SK-N-SH (cell line): ENCODE data around the gene FMN2.

Experiments used
- EP300 ChIP-seq, 2 experiments: IDR thresholded peaks; 2 replicates each; pipeline versions ENCODE4 v1.4.0 to v1.6.1; 2012; ENCODE audit warnings: borderline replicate concordance in 1 of 2, low read depth in 1 of 2, low read length in 1 of 2
- FOXM1 ChIP-seq: IDR thresholded peaks from 2 replicates; pipeline ENCODE4 v1.4.0; 2012; ENCODE audit warnings: low read depth, mild to moderate bottlenecking
- MAX ChIP-seq: IDR thresholded peaks from 2 replicates; pipeline ENCODE4 v1.4.0; 2012; ENCODE audit warnings: low read depth
- MEF2A ChIP-seq: IDR thresholded peaks from 2 replicates; pipeline ENCODE4 v1.4.0; 2012; ENCODE audit warnings: low read depth, borderline replicate concordance
- RAD21 ChIP-seq: IDR thresholded peaks from 2 replicates; pipeline ENCODE4 v1.6.1; 2012; ENCODE audit warnings: mild to moderate bottlenecking, low read length
- SIN3A ChIP-seq: IDR thresholded peaks from 2 replicates; pipeline ENCODE4 v1.6.1; 2012; ENCODE audit warnings: low read depth, mild to moderate bottlenecking, low read length, moderate library complexity, borderline replicate concordance
- TEAD4 ChIP-seq: IDR thresholded peaks from 2 replicates; pipeline ENCODE4 v1.4.0; 2012; ENCODE audit warnings: mild to moderate bottlenecking, borderline replicate concordance; ENCODE audit not compliant: insufficient read depth
- TF ChIP-seq, protein P1 (sequence below): fragments of 200-600 bp; sonication (generic); IDR thresholded peaks from 2 replicates; pipeline ENCODE4 v1.6.1; 2017; ENCODE audit warnings: antibody characterized with exemption, mild to moderate bottlenecking, moderate library complexity
- TF ChIP-seq, protein P2 (sequence below): IDR thresholded peaks from 2 replicates; pipeline ENCODE4 v1.6.1; 2012; ENCODE audit warnings: mild to moderate bottlenecking, low read depth, low read length, moderate library complexity

- TF ChIP-seq, protein P1, sequence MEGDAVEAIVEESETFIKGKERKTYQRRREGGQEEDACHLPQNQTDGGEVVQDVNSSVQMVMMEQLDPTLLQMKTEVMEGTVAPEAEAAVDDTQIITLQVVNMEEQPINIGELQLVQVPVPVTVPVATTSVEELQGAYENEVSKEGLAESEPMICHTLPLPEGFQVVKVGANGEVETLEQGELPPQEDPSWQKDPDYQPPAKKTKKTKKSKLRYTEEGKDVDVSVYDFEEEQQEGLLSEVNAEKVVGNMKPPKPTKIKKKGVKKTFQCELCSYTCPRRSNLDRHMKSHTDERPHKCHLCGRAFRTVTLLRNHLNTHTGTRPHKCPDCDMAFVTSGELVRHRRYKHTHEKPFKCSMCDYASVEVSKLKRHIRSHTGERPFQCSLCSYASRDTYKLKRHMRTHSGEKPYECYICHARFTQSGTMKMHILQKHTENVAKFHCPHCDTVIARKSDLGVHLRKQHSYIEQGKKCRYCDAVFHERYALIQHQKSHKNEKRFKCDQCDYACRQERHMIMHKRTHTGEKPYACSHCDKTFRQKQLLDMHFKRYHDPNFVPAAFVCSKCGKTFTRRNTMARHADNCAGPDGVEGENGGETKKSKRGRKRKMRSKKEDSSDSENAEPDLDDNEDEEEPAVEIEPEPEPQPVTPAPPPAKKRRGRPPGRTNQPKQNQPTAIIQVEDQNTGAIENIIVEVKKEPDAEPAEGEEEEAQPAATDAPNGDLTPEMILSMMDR: no peak
- no peak for TF ChIP-seq EP300 (IDR thresholded peaks at IDR 0.05; ENCODE audit: borderline replicate concordance in 1 of 2, low read depth in 1 of 2, low read length in 1 of 2)
- TF ChIP-seq, protein P2, sequence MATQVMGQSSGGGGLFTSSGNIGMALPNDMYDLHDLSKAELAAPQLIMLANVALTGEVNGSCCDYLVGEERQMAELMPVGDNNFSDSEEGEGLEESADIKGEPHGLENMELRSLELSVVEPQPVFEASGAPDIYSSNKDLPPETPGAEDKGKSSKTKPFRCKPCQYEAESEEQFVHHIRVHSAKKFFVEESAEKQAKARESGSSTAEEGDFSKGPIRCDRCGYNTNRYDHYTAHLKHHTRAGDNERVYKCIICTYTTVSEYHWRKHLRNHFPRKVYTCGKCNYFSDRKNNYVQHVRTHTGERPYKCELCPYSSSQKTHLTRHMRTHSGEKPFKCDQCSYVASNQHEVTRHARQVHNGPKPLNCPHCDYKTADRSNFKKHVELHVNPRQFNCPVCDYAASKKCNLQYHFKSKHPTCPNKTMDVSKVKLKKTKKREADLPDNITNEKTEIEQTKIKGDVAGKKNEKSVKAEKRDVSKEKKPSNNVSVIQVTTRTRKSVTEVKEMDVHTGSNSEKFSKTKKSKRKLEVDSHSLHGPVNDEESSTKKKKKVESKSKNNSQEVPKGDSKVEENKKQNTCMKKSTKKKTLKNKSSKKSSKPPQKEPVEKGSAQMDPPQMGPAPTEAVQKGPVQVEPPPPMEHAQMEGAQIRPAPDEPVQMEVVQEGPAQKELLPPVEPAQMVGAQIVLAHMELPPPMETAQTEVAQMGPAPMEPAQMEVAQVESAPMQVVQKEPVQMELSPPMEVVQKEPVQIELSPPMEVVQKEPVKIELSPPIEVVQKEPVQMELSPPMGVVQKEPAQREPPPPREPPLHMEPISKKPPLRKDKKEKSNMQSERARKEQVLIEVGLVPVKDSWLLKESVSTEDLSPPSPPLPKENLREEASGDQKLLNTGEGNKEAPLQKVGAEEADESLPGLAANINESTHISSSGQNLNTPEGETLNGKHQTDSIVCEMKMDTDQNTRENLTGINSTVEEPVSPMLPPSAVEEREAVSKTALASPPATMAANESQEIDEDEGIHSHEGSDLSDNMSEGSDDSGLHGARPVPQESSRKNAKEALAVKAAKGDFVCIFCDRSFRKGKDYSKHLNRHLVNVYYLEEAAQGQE: no peak
- TF ChIP-seq TEAD4: no peak
- TF ChIP-seq RAD21: no peak
- no peak for TF ChIP-seq MAX
- TF ChIP-seq MEF2A: no peak
- TF ChIP-seq FOXM1: no peak
- TF ChIP-seq SIN3A: no peak
Measured at GRCh38 chr1:240423246-240423924, 331.7 kb downstream of the FMN2 start.
